Mesendoderm (in vitro differentiated cells): ENCODE measurements around the gene LRFN2.
A peak's percentile ranks its signal among the peaks of the same experiment; 100 is the strongest.

Source experiments
- DNase-seq: peaks from one replicate; pipeline ENCODE4 v3.0.0; 2013
- H2AK5ac ChIP-seq: 2 replicates; pipeline ENCODE4 v1.6.1; 2013; ENCODE audit warnings: low read length, inconsistent platforms
- H2BK120ac ChIP-seq: 2 replicates; pipeline ENCODE4 v1.6.1; 2013; ENCODE audit warnings: low read depth, mild to moderate bottlenecking, low read length, moderate library complexity, mixed read lengths
- H2BK15ac ChIP-seq: replicated peaks from 2 replicates; pipeline ENCODE4 v1.6.1; 2013; ENCODE audit warnings: low read depth, mild to moderate bottlenecking, moderate library complexity
- H2BK5ac ChIP-seq: 2 replicates; pipeline ENCODE4 v1.6.1; 2013; ENCODE audit warnings: low read length, inconsistent platforms
- H3K18ac ChIP-seq: 2 replicates; pipeline ENCODE4 v1.6.1; 2013; ENCODE audit warnings: mild to moderate bottlenecking, low read length, mixed read lengths
- H3K23ac ChIP-seq: one replicate; pipeline ENCODE4 v1.6.1; 2013; ENCODE audit warnings: low read length
- H3K27ac ChIP-seq: 2 replicates; pipeline ENCODE4 v1.5.1; 2013; ENCODE audit warnings: low read depth, mild to moderate bottlenecking, inconsistent platforms, low read length, moderate library complexity
- H3K27me3 ChIP-seq: 2 replicates; pipeline ENCODE4 v1.6.1; 2013; ENCODE audit warnings: low read length, control low read depth, mild to moderate bottlenecking, inconsistent platforms; ENCODE audit not compliant: insufficient read depth, poor library complexity
- H3K36me3 ChIP-seq: 2 replicates; pipeline ENCODE4 v1.6.1; 2013; ENCODE audit warnings: low read length, inconsistent platforms; ENCODE audit not compliant: control insufficient read depth, insufficient read depth
- H3K4ac ChIP-seq: one replicate; pipeline ENCODE4 v1.6.1; 2013; ENCODE audit warnings: low read depth, mild to moderate bottlenecking, low read length, moderate library complexity
- H3K4me1 ChIP-seq: 2 replicates; pipeline ENCODE4 v1.6.1; 2013; ENCODE audit warnings: low read depth, low read length, inconsistent platforms; ENCODE audit not compliant: control insufficient read depth
- H3K4me2 ChIP-seq: 2 replicates; pipeline ENCODE4 v1.6.1; 2013; ENCODE audit warnings: low read length
- H3K4me3 ChIP-seq: 2 replicates; pipeline ENCODE4 v1.5.1; 2013; ENCODE audit warnings: mild to moderate bottlenecking, low read length
- H3K56ac ChIP-seq: one replicate; pipeline ENCODE4 v1.6.1; 2013; ENCODE audit warnings: low read length
- H3K79me1 ChIP-seq: 2 replicates; pipeline ENCODE4 v1.6.1; 2013; ENCODE audit warnings: low read length, inconsistent platforms
- H3K79me2 ChIP-seq: 2 replicates; pipeline ENCODE4 v1.6.1; 2013; ENCODE audit warnings: mild to moderate bottlenecking, low read length; ENCODE audit not compliant: control insufficient read depth, insufficient read depth
- H3K9ac ChIP-seq: 2 replicates; pipeline ENCODE4 v1.6.1; 2013; ENCODE audit warnings: low read length, inconsistent platforms
- H4K5ac ChIP-seq: one replicate; pipeline ENCODE4 v1.6.1; 2013; ENCODE audit warnings: low read length
- H4K8ac ChIP-seq: one replicate; pipeline ENCODE4 v1.6.1; 2013; ENCODE audit warnings: low read depth, mild to moderate bottlenecking, control low read depth, low read length, moderate library complexity
- WGBS: extraction: QIAGEN DNeasy Blood & Tissue Kit; methylation state at CpG from one replicate; pipeline ENCODE4 v1.1.7; 2013; ENCODE audit warnings: low lambda C conversion rate, missing lambda C conversion rate; ENCODE audit not compliant: insufficient coverage; ENCODE audit errors: extremely low coverage; 5-methylcytosine and 5-hydroxymethylcytosine counted together

LRFN2 gene

DNA sequence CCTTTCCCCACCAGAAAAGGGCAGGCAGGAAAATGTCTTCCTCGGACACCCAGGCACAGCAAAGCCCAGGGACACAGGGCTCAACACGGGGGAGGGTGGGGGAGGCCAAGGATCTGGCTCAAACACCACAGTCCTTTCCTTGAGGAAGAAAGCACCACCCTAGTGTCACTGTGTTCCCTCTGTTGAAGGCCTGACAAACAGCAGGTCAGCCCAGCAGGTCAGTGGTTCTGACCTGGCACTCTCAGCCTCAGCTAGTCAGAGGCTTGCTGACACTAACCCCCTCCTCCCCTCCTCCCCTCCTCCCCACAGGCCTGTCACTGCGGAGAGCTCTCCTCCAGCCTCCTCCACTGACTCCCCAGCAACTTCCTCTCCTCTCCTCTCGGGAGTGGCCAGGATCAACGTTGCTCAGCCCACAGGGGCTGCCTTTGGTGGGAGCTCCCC is 239.6 kb downstream of the LRFN2 start:
- Histone ChIP-seq H4K8ac (no peak overlapping the region), H3K79me1 (no peaks in the 10 kb centered on the region), H2BK5ac (no peak overlapping the region), H2AK5ac (no peak overlapping the region), H3K9ac (no peak overlapping the region), H3K4me3 (no peak overlapping the region), H3K4ac (no peak overlapping the region), H3K18ac (no peak overlapping the region), H2BK120ac (no peak overlapping the region), H2BK15ac (no peak overlapping the region), H3K79me2 (no peaks in the 10 kb centered on the region), H3K36me3 (no peaks in the 10 kb centered on the region), H4K5ac (no peak overlapping the region), H3K56ac (peak overlapping the region; percentile 12), H3K23ac (no peak overlapping the region), H3K4me2 (no peak overlapping the region), H3K4me1 (peaks cover 6% of the 10 kb centered on the region), H3K27me3 (no peaks in the 10 kb centered on the region), H3K27ac (no peak overlapping the region)
- no CpG with 5 or more reads among the region's 5 CpGs for WGBS
- peak; percentile 53 for DNase-seq

DNA sequence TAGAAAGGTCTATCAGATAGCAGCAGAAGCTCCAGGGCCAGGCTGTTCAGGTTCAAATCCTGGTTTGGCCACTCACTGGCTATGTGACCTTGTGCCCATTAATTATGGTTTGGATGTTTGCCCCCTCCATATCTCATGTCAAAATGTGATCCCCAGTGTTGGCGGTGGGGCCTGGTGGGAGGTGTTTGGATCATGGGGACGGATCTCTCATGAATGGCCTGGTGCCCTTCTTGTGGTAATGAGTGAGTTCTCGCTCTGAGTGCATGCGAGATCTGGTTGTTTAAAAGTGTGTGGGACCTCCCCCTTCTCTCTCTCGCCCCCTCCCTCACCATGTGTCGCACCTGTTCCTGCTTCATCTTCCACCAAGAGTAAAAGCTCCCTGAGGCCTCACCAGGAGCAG is 240.9 kb downstream of the LRFN2 start:
- no peak for DNase-seq
- Histone ChIP-seq H3K4ac (no peak overlapping the region), H3K36me3 (no peaks in the 10 kb centered on the region), H3K56ac (no peak overlapping the region), H3K23ac (no peak overlapping the region), H3K9ac (no peak overlapping the region), H3K27ac (no peak overlapping the region), H3K79me2 (no peaks in the 10 kb centered on the region), H2BK15ac (no peak overlapping the region), H2BK5ac (no peak overlapping the region), H4K8ac (no peak overlapping the region), H3K27me3 (no peaks in the 10 kb centered on the region), H3K79me1 (no peaks in the 10 kb centered on the region), H3K18ac (no peak overlapping the region), H2AK5ac (no peak overlapping the region), H2BK120ac (no peak overlapping the region), H3K4me2 (no peak overlapping the region), H3K4me3 (no peak overlapping the region), H3K4me1 (peaks cover 9% of the 10 kb centered on the region), H4K5ac (no peak overlapping the region)
- no CpG with 5 or more reads among the region's 6 CpGs for WGBS

DNA sequence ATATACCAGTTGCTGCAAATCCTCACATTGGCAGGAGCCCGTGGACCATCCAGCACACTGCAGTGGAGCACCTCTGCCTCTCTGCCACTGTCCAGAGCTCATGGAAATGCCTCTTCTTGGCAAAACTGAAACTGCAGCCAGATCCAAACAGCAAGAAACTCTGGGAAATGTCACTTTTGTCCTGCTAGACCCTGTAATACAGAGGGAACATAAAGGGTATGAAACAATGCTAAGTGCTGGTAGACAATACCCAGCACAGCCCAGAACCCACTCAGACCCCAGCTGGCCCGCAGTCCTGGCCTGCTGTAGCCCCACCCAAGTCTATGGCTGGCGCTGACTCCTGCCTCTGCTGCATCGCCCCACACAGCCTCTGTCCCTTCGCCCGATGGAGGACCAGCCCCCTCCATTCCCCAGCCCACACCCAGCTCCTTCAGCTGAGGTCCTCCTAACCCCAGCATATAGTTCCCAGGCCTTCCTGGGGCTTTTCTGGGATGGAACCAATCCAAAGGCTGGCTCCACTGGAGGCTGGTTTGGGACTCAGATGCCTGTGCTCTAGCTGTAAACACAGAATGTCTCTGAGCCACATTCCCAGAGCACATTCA is 242.5 kb downstream of the LRFN2 start:
- Histone ChIP-seq H2BK5ac (no peak overlapping the region), H3K23ac (no peak overlapping the region), H3K9ac (no peak overlapping the region), H3K4me1 (peaks cover 9% of the 10 kb centered on the region), H3K56ac (no peak overlapping the region), H2AK5ac (no peak overlapping the region), H3K4me3 (no peak overlapping the region), H3K27me3 (no peaks in the 10 kb centered on the region), H3K79me2 (no peaks in the 10 kb centered on the region), H3K36me3 (no peaks in the 10 kb centered on the region), H3K4me2 (no peak overlapping the region), H4K8ac (no peak overlapping the region), H4K5ac (no peak overlapping the region), H3K18ac (no peak overlapping the region), H3K4ac (no peak overlapping the region), H2BK120ac (no peak overlapping the region), H3K79me1 (no peaks in the 10 kb centered on the region), H3K27ac (no peak overlapping the region), H2BK15ac (no peak overlapping the region)
- WGBS, result no CpG with 5 or more reads among the region's 6 CpGs
- no peak for DNase-seq

DNA sequence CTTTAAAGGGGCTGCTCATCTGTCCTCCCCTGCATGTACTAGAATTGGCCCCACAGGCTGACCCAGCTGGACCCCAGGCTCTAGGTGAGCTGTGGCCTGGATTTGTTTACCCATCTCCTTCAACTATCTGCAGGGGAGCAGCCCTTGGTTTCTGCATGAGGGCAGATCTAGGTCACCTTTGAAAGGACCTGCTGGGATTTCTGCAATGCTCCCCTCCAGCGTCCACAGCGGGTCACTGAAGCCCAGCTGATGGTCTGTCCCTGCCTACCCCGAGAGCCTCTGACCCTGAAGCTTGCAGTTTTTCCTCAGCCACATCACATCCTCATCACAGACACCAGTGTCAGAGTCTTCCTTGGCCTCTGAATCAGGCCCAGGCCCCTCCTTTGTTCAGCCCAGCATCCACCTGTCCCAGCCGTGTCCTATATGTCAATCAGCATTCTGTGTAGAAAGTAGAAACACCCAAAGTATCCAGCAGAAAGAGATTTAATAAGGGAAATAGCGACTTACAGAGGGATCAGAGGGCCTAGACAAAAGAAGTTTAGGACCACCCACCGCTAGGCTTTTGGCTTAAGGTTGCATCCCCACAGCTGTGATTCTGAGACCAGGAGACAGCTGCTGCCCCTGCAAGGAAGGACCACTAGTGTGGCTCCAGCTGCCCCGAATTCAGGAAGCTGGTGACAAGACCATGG is 243.1 kb downstream of the LRFN2 start:
- no peak overlapping the region for H2BK120ac ChIP-seq
- H3K56ac ChIP-seq, result no peak overlapping the region
- H3K36me3 ChIP-seq, result no peaks in the 10 kb centered on the region
- no peak overlapping the region for H3K4me3 ChIP-seq
- peaks cover 9% of the 10 kb centered on the region for H3K4me1 ChIP-seq
- H3K4me2 ChIP-seq, result no peak overlapping the region
- H4K8ac ChIP-seq, result no peak overlapping the region
- no peak overlapping the region for H3K4ac ChIP-seq
- H2AK5ac ChIP-seq, result no peak overlapping the region
- H3K79me1 ChIP-seq, result no peaks in the 10 kb centered on the region
- H3K9ac ChIP-seq, result no peak overlapping the region
- no peak overlapping the region for H4K5ac ChIP-seq
- no peak overlapping the region for H2BK15ac ChIP-seq
- H2BK5ac ChIP-seq, result no peak overlapping the region
- H3K18ac ChIP-seq, result no peak overlapping the region
- WGBS, result no CpG with 5 or more reads among the region's 7 CpGs
- H3K79me2 ChIP-seq, result no peaks in the 10 kb centered on the region
- no peak overlapping the region for H3K27ac ChIP-seq
- H3K23ac ChIP-seq, result no peak overlapping the region
- H3K27me3 ChIP-seq, result no peaks in the 10 kb centered on the region
- no peak for DNase-seq

DNA sequence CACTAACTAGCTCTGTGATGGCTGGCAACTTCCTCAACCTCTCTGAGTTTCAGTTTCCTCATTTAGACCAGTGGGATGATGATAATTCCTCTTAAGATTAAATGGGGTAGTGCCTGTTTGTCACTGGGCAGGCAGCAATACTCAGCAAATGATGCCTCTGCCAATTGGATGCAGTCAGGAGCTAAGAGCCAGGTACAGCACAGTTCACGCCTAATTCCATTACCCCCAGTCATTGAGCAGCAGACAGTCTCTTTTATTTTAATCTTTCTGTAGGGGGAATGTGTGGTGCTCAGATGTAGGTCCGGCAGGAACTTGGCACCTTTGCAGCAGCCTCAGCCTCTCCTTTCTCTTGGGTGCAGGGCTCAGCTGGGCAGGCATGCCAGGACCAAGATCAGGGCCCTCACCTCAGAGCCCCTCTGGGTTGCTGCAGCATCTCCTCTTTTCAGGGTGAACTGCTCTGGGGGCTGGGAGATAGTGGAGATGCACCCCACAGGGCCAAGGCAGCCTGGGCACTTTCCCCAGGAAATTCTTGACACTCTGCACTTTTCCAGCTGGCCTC is 243.8 kb downstream of the LRFN2 start:
- Histone ChIP-seq H4K5ac (no peak overlapping the region), H3K56ac (no peak overlapping the region), H3K18ac (no peak overlapping the region), H3K23ac (no peak overlapping the region), H4K8ac (no peak overlapping the region), H2BK120ac (no peak overlapping the region), H3K79me1 (no peaks in the 10 kb centered on the region), H3K27ac (no peak overlapping the region), H3K4ac (no peak overlapping the region), H2BK5ac (no peak overlapping the region), H3K36me3 (no peaks in the 10 kb centered on the region), H3K4me2 (no peak overlapping the region), H3K4me3 (no peak overlapping the region), H3K27me3 (no peaks in the 10 kb centered on the region), H2AK5ac (no peak overlapping the region), H3K9ac (no peak overlapping the region), H2BK15ac (no peak overlapping the region), H3K4me1 (peaks cover 6% of the 10 kb centered on the region), H3K79me2 (no peaks in the 10 kb centered on the region)
- no peak for DNase-seq
- WGBS, result no CpG with 5 or more reads among the region's 2 CpGs
